IMR-90 (cell line): ENCODE measurements around the gene ZC3H14. TPM values are rescaled to one million over a fixed set of nuclear protein-coding genes. Genes with fewer than 3 reads are reported as not detected.
A peak's percentile ranks its signal among the peaks of the same experiment; 100 is the strongest.

ENCODE experiments used
- ATAC-seq: fragments of 200-7000 bp; cut with Tn5 transposase; 2 replicates; pipeline ENCODE4 v1.9.1; 2020; ENCODE audit warnings: low read depth, mild to moderate bottlenecking, moderate library complexity
- BruUV-seq: library from RNA; stranded (reverse); fragments of 400-500 nt; replicated peaks from 2 replicates; lab custom pipeline; 2021; lab: Mats Ljungman, UMichigan
- CTCF ChIA-PET: fragments of 300-600 bp; formaldehyde crosslinking; extraction: SDS; loops from one replicate; lab custom pipeline; 2021; ENCODE audit warnings: antibody characterized with exemption; lab: Yijun Ruan, JAX
- POLR2A ChIA-PET: fragments of 300-600 bp; sonication (Branson Sonifier 250); formaldehyde crosslinking; loops from one replicate; lab custom pipeline; 2022; ENCODE audit warnings: antibody characterized with exemption; ENCODE audit not compliant: unreplicated experiment; lab: Charles Lee
- DNase-seq: peaks from one replicate; pipeline ENCODE4 v3.0.0; 2013
- H2AFZ ChIP-seq: replicated peaks from 2 replicates; pipeline ENCODE3; 2013; ENCODE audit warnings: low read length, mild to moderate bottlenecking; ENCODE audit not compliant: poor library complexity
- H2AK5ac ChIP-seq: 2 replicates; pipeline ENCODE4 v1.6.1; 2013; ENCODE audit warnings: low read depth, low read length, inconsistent platforms
- H2AK9ac ChIP-seq: replicated peaks from 2 replicates; pipeline ENCODE3; 2013; ENCODE audit warnings: mild to moderate bottlenecking, low read depth, low read length, moderate library complexity; ENCODE audit not compliant: poor library complexity
- H2BK120ac ChIP-seq: 2 replicates; pipeline ENCODE4 v1.6.1; 2013; ENCODE audit warnings: low read depth, low read length, inconsistent platforms
- H2BK15ac ChIP-seq: 3 replicates; pipeline ENCODE4 v1.6.1; 2013; ENCODE audit warnings: low read depth, low read length, inconsistent platforms
- H2BK20ac ChIP-seq: 2 replicates; pipeline ENCODE4 v1.6.1; 2013; ENCODE audit warnings: low read depth, mild to moderate bottlenecking, inconsistent platforms, low read length, moderate library complexity
- H2BK5ac ChIP-seq: 2 replicates; pipeline ENCODE4 v1.6.1; 2013; ENCODE audit warnings: mild to moderate bottlenecking, low read depth, low read length, inconsistent platforms; ENCODE audit not compliant: poor library complexity, severe bottlenecking
- H3K14ac ChIP-seq: replicated peaks from 2 replicates; pipeline ENCODE4 v1.6.1; 2013; ENCODE audit warnings: low read depth, low read length, inconsistent platforms
- H3K18ac ChIP-seq: 2 replicates; pipeline ENCODE4 v1.6.1; 2013; ENCODE audit warnings: low read depth, low read length, control low read depth
- H3K23ac ChIP-seq: 2 replicates; pipeline ENCODE4 v1.6.1; 2013; ENCODE audit warnings: low read depth, low read length, inconsistent platforms
- H3K27ac ChIP-seq: 2 replicates; pipeline ENCODE4 v1.5.1; 2013; ENCODE audit warnings: mild to moderate bottlenecking, control low read depth, low read length; ENCODE audit not compliant: insufficient read depth
- H3K27me3 ChIP-seq: 2 replicates; pipeline ENCODE4 v1.6.1; 2013; ENCODE audit warnings: low read length; ENCODE audit not compliant: control insufficient read depth, insufficient read depth
- H3K36me3 ChIP-seq: 2 replicates; pipeline ENCODE4 v1.6.1; 2013; ENCODE audit warnings: low read length, mixed read lengths; ENCODE audit not compliant: control insufficient read depth, insufficient read depth
- H3K4ac ChIP-seq: 2 replicates; pipeline ENCODE4 v1.6.1; 2013; ENCODE audit warnings: low read depth, low read length, inconsistent platforms
- H3K4me1 ChIP-seq: 2 replicates; pipeline ENCODE4 v1.6.1; 2013; ENCODE audit warnings: low read length, mixed read lengths; ENCODE audit not compliant: control insufficient read depth, insufficient read depth
- H3K4me2 ChIP-seq: 2 replicates; pipeline ENCODE4 v1.6.1; 2013; ENCODE audit warnings: low read depth, mild to moderate bottlenecking, control low read depth, low read length, moderate library complexity
- H3K4me3 ChIP-seq: 2 replicates; pipeline ENCODE4 v1.5.1; 2013; ENCODE audit warnings: low read depth, mild to moderate bottlenecking, control low read depth, low read length, moderate library complexity; ENCODE audit not compliant: insufficient read depth
- H3K56ac ChIP-seq: 2 replicates; pipeline ENCODE4 v1.6.1; 2013; ENCODE audit warnings: low read length, inconsistent platforms; ENCODE audit not compliant: insufficient read depth; ENCODE audit errors: extremely low read depth
- H3K79me1 ChIP-seq, 2 experiments: 2 replicates each; pipeline ENCODE4 v1.6.1; 2013; ENCODE audit warnings: low read length in 2 of 2, inconsistent platforms in 1 of 2, low read depth in 1 of 2
- H3K9ac ChIP-seq: 2 replicates; pipeline ENCODE4 v1.6.1; 2013; ENCODE audit warnings: low read depth, low read length, control low read depth
- H3K9me1 ChIP-seq: 2 replicates; pipeline ENCODE4 v1.6.1; 2013; ENCODE audit warnings: low read length, inconsistent platforms; ENCODE audit not compliant: insufficient read depth
- H3K9me3 ChIP-seq: 2 replicates; pipeline ENCODE4 v1.6.1; 2013; ENCODE audit warnings: low read length; ENCODE audit not compliant: control insufficient read depth, insufficient read depth
- H4K20me1 ChIP-seq: 2 replicates; pipeline ENCODE4 v1.6.1; 2013; ENCODE audit warnings: low read length, inconsistent platforms; ENCODE audit not compliant: insufficient read depth
- H4K5ac ChIP-seq: 2 replicates; pipeline ENCODE4 v1.6.1; 2013; ENCODE audit warnings: mild to moderate bottlenecking, low read depth, low read length, control low read depth
- H4K8ac ChIP-seq, 2 experiments: 2 replicates each; pipeline ENCODE4 v1.6.1; 2013; ENCODE audit warnings: low read depth in 2 of 2, low read length in 2 of 2, control low read depth in 1 of 2, inconsistent platforms in 1 of 2
- H4K91ac ChIP-seq: 2 replicates; pipeline ENCODE4 v1.6.1; 2013; ENCODE audit warnings: low read depth, low read length, inconsistent platforms; ENCODE audit not compliant: insufficient read depth
- CHD1 ChIP-seq: IDR thresholded peaks from 2 replicates; pipeline ENCODE4 v1.6.1; 2012; ENCODE audit warnings: low read depth, low read length, improper control_type of control experiment
- CTCF ChIP-seq: conservative IDR thresholded peaks from 2 replicates; pipeline ENCODE4 v1.5.1; 2012; ENCODE audit warnings: mild to moderate bottlenecking, low read depth, low read length, improper control_type of control experiment
- MAZ ChIP-seq: IDR thresholded peaks from 2 replicates; pipeline ENCODE4 v1.6.1; 2012; ENCODE audit warnings: low read depth, mild to moderate bottlenecking, low read length, improper control_type of control experiment, moderate library complexity, borderline replicate concordance
- MXI1 ChIP-seq: IDR thresholded peaks from 2 replicates; pipeline ENCODE4 v1.6.1; 2012; ENCODE audit warnings: low read depth, mild to moderate bottlenecking, low read length, moderate library complexity, borderline replicate concordance
- RFX5 ChIP-seq: IDR thresholded peaks from 2 replicates; pipeline ENCODE4 v1.8.0; 2012; ENCODE audit warnings: low read depth, mild to moderate bottlenecking, low read length, moderate library complexity
- WGBS, 2 experiments: methylation state at CpG; one replicate each; pipeline versions ENCODE4 v1.1.5 to v1.1.7; 2013; ENCODE audit warnings: missing lambda C conversion rate in 2 of 2; ENCODE audit not compliant: insufficient read length in 1 of 2; ENCODE audit errors: extremely low coverage in 2 of 2; 5-methylcytosine and 5-hydroxymethylcytosine counted together
- dilution Hi-C: fragments of 300-500 bp; cut with HindIII; formaldehyde crosslinking; loops from one replicate; pipeline ENCODE4 v1.14.3; 2018; ENCODE audit warnings: low sequenced_read_pairs; ENCODE audit not compliant: unreplicated experiment
- in situ Hi-C: fragments of 300-500 bp; cut with MboI; formaldehyde crosslinking; loops from 3 replicates; pipeline ENCODE4 v1.14.3; 2019; ENCODE audit warnings: low sequenced_read_pairs, inconsistent platforms, mixed read lengths
- intact Hi-C: fragments of 100-400 bp; cut with micrococcal nuclease; formaldehyde crosslinking; loops from 2 replicates; pipeline ENCODE4 v1.10.0; 2022
- polyA plus RNA-seq, 3 experiments: library from polyadenylated mRNA; depleted of rRNA; stranded (reverse); fragments of >200 nt; gene quantifications; 2 replicates each; pipeline ENCODE4 v1.2.3, GENCODE V29; 2012; ENCODE audit warnings: low replicate concordance in 1 of 3
- total RNA-seq: library from RNA; depleted of rRNA; stranded (reverse); fragments of >200 nt; gene quantifications from 2 replicates; pipeline ENCODE4 v1.2.3, GENCODE V29; 2012

The ZC3H14 gene
- total and polyA plus RNA-seq, 2 of the 4 experiments (the other 2 are of a cell fraction), result 72.5 to 111 TPM

DNA sequence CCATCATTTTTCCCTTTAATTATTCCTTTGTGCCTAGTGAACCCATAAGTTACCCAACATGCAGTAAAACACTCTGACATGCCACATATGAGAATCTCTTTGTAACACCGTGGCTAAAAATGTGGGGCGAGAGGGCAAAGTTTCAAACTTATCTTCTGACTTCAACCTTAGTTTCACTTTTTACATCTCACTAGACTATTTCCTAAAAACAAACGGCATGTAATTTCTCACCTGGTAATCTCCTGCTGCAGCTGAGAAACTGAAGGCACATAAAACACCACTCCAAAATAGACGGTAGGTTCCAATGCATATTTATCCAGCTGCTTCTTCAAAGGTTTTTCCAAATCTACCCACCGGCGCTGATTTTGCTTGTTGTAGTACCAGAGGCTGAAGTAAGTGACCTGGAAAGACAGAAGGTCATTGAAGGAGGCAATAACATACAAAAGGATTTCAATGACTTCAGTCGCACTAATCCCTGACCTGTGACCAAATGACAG, 45.9 kb upstream of the ZC3H14 start:
- no peak overlapping the region for H2BK120ac ChIP-seq
- H2BK20ac ChIP-seq, result no peak overlapping the region
- H3K36me3 ChIP-seq, result peaks cover 13% of the 10 kb centered on the region
- no peak overlapping the region for H3K4ac ChIP-seq
- no peak overlapping the region for H4K8ac ChIP-seq
- DNase-seq, result no peak
- H3K4me2 ChIP-seq, result no peak overlapping the region
- H2AK5ac ChIP-seq, result no peak overlapping the region
- ChIA-PET POLR2A (no interaction called here), CTCF (no interaction called here)
- H3K14ac ChIP-seq, result no peak overlapping the region
- dilution Hi-C loops, result no loop called here
- no peak overlapping the region for H2BK5ac ChIP-seq
- 70% methylated on average over 2 of the region's 7 CpGs; no CpG with 5 or more reads in 1 of the 2 experiments for WGBS, 2 experiments
- no peak overlapping the region for H3K9ac ChIP-seq
- in situ Hi-C loops, result no loop called here
- H3K18ac ChIP-seq, result no peak overlapping the region
- H3K23ac ChIP-seq, result 0 out of 2 replicates have a peak overlapping the region, but pooled peaks have one; percentile 24
- no peak for ATAC-seq
- no peak overlapping the region for H3K4me3 ChIP-seq
- no peaks in the 10 kb centered on the region for H3K27me3 ChIP-seq
- H3K9me3 ChIP-seq, result no peaks in the 10 kb centered on the region
- H2AK9ac ChIP-seq, result no peak overlapping the region
- H2BK15ac ChIP-seq, result no peak overlapping the region
- no peak overlapping the region for H3K56ac ChIP-seq
- intact Hi-C loops, result no loop called here
- no TSS peak for BruUV-seq
- peaks cover 2% of the 10 kb centered on the region; the same call in 1 of the 2 replicates for H3K4me1 ChIP-seq
- no peak overlapping the region for H3K27ac ChIP-seq
- H4K5ac ChIP-seq, result no peak overlapping the region
- peaks cover 4% of the 10 kb centered on the region; the same call in 1 of the 2 replicates for H4K20me1 ChIP-seq
- TF ChIP-seq RFX5 (no peak), MAZ (no peak), MXI1 (no peak), CHD1 (no peak), CTCF (no peak)
- H3K9me1 ChIP-seq, result no peaks in the 10 kb centered on the region; the same call in none of the 2 replicates
- H3K79me1 ChIP-seq, result peaks cover 36 to 41% of the 10 kb centered on the region in 2 experiments
- no peak overlapping the region for H2AFZ ChIP-seq
- H4K91ac ChIP-seq, result no peak overlapping the region
